ELF-1 (cell line): ENCODE measurements around the gene GYG1.

Source experiments
- DNase-seq: peaks from one replicate; pipeline ENCODE4 v3.0.0-alpha.2; 2016; ENCODE audit warnings: low read depth, low spot score

GYG1 gene

DNA sequence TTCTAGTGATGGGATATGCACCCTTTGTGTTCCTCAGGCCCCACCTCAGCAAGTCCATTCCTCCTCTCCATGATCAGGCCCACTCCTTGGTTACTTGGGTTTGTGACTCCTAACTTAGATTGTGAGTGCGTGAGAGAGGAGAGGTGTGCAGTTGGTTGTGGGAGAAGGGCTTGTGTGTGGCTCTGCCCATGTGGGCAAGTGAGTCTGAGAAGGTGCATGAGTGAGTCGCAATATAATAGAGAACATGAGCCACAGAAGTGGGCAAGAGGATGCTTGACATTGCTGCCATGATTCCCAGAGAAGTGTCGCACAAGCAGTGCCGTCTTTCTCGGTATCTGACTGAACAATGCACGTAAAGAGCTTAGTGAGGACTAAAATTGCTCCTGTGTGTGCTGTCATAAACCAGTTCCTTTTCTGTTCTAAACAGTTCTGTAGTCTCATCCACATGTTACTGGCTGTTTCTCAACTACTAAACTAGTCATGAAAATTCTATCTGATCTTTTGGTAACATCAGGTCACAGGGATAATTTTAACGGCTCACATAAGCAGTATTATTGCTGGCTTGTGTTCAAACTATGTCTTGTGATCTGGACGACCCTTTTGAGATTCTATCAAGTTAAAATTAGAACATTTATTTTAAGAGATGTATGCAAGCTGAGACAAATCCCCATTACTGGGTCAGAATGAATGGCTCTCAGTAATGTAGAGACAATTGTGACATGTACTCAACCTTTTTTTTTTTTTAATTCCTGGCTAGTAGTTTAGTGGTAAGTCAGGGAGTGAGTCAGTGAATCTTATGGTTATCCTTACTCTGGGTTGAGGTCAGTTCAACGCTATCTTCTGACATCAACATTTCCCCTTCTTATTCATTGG is 25.6 kb downstream of the GYG1 start:
- DNase-seq = no peak

DNA sequence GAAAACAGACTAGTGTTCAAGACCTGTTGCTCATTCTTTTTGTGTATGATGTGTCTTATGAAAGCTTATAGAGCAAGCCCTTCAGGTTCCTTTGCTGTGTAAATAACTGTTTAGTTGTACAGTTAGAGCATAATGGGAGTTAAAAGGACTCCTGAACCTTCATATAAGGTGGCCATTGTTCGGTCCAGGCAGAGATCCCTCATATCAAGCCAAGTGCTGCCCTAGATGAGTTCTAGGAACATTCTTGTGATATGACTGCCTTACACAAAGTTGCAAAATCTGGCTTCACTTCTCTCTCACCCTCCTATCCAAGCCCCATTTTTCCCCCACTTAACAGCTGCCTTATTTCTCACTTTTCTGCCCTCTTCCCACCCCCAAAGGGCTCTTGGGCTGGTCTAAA is 26.9 kb downstream of the GYG1 start:
- DNase-seq = no peak

DNA sequence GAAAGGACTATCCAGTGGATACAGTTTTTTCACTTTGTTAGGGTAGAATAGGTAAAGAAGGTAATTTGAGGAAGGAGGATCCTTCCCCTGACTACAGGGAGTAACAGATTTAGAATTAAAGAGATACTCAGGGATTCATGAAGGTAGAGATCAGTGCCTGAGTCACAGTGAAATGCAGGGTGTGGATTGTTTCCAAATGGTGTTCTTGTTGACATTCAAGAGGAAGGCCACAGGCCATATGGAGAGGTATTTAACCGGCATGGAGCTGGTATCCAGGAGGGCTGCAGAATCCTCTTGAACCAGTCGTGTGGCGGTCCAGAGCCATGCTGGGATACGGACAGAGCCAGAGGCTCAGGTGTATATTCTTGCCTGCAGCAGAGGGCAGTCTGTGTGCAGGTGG is 28.2 kb downstream of the GYG1 start:
- DNase-seq = peak; percentile 10

DNA sequence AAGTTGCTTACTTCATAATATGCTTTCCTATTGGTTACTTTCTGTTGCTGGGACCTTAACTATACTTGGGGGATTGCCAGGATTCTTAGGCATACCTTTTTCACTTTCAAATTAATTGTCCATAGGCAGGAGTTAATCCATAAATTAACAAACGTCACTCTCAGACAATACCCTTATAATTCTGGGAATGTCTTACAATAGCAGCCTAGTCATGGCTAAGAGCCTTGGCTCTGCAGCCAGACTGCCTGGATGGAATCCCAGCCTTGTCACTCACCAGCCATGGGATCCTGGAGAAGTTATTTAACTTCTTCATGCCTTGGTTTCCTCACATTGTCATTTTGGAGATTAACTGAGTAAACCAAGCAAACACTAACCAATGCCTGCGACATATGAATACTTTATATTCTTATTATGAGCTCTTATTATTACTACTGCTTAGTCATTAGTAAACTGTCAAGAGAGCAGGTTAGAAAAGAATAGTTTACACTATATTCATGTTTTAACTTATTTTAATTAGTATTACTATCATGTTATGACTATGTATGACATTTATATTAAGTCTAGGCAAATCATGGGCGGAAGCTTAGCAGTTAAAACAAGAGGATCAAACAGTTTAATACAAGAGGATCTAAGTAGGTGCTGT is 29.0 kb downstream of the GYG1 start:
- DNase-seq = no peak

DNA sequence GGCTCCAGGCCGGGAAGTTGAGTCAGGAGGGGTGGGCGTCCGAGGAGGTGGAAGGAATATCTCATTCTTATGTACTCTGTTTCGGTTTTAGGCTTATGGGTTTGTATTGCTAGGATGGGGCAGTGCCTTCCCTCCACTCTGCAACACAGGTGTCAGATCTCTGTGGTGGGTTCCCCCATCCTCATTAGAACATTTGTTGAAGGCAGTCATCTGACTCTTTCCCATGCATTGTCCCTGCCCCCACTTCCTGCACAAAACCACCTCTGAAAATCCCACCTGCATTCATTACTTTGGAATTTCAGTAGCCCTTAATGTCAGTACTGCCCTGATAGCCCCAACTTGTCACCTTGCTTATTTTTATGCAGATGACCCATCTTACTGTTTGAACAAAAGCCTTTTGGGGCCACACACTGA is 29.5 kb downstream of the GYG1 start:
- DNase-seq = no peak

DNA sequence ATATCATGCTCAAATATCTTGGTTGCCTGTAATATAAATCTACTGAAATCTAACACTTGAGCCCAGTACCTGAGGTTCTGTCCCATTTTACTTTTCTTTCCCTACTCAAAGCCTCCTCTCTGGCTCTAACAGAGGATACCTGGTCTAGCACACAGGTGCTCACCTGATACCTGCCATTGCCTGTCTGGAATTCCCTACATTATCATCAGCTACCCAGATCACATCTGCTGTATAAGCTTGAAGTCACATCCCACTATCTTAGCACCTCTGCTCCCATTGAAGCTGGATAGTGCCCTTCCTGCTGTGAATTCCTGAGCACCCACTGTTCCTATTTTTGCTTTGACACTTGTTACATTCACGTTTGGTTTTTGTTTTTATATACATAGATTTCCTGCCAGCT is 30.5 kb downstream of the GYG1 start:
- DNase-seq = no peak

DNA sequence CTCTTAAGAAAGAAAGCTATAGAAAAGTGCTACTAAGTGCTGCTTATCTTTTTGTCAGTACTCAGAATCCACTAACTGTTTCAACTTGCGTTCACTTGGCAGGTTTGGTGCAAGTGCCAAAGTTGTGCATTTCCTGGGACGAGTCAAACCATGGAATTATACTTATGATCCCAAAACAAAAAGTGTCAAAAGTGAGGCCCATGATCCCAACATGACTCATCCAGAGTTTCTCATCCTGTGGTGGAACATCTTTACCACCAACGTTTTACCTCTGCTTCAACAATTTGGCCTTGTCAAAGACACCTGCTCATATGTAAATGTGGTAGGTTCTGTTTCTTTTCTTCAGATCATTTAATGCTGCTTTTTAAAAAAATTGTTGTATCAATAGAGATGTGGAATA is 32.6 kb downstream of the GYG1 start:
- DNase-seq = no peak

DNA sequence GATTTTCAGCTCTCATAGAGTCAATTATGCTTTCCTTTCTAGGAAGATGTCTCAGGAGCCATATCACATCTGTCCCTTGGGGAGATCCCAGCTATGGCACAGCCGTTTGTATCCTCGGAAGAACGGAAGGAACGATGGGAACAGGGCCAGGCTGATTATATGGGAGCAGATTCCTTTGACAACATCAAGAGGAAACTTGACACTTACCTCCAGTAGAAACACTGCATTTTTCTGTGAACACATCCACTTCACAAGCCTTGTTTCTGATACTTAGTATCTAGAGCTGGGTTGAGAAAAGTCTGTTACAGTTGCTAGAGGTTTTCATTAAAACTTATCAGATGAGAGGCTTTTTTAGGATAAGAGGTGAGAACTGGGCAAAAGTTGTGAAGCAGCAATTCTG is 35.4 kb downstream of the GYG1 start:
- no peak for DNase-seq

DNA sequence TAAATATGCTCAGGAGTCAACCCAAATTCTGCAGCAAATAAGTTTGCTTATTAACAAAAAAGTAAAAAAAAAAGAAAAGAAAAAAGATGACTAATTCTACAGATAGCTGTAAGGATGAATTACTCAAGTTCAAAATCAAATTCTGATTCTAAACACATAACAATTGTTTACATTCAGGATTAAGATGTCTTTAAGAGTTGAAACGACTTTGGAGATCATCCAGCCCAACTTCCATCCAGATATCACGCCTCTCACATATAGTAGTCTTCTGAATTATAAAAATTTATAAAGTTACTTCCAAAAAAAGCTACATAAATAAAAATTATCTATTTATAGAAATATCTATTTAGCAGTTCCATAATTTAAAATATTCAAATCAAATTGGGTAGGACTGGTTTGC is 39.8 kb downstream of the GYG1 start:
- DNase-seq = no peak

DNA sequence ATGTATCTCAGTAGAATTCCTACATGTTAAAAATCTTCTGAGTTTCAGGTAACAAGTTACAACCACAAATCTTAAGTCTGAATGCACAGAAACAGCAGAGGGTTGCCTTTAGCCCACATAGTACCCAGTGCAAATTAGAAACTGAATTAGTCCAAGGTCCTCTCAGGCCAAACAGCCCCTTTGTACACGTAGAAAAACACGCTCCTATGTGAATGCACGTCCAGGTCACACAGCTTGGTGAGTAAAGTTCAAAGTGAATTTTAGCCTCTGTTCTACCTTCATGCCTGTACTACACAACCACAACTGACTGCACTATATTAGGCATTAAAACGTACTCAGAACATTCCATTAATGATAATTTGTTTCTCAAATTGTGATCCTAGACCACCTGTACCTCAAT is 46.3 kb downstream of the GYG1 start:
- no peak for DNase-seq

DNA sequence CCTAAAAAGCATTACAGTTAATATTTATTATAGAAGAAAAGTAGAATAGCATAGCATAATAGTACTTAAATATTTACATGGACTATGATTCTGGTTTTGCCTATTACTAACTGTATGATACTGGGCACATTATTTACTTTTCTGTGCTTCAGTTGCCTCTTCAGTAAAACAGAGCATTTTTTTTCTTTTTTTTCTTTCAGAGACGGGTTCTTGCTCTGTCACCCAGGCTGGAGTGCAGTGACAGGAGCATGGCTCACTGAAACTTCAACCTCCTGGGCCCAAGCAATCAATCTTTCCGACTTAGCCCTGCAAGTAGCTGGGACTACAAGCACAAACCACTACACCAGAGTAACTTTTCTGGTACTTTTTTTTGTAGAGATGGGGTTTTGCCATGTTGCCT is 47.0 kb downstream of the GYG1 start:
- DNase-seq = no peak

DNA sequence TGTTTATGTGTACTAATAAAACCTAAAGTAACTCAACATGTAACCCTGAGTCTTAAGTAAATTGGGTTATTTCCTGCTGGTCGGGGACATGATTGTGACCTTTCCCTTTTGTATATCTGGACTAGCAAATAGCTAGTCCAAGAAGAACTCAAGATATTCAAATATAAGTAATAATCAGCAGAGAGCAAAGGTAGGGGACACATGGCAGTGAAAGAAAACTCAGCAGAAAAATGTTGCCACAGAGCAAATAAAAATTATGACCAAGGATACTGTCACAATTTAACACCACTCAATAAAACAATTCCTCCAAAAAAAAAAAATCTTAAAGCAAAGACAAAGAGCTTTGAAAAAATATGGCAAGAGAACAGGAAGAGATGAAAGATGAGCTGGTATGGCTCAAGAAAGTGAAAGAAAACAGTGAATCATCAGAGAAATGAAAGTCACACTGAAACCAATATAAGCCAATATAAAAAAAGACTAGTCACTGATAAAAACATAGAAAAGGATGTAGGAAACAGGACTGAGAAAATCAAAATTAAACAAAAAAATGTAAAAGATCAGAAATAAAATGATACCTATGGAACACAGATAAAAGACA is 51.5 kb downstream of the GYG1 start:
- no peak for DNase-seq

DNA sequence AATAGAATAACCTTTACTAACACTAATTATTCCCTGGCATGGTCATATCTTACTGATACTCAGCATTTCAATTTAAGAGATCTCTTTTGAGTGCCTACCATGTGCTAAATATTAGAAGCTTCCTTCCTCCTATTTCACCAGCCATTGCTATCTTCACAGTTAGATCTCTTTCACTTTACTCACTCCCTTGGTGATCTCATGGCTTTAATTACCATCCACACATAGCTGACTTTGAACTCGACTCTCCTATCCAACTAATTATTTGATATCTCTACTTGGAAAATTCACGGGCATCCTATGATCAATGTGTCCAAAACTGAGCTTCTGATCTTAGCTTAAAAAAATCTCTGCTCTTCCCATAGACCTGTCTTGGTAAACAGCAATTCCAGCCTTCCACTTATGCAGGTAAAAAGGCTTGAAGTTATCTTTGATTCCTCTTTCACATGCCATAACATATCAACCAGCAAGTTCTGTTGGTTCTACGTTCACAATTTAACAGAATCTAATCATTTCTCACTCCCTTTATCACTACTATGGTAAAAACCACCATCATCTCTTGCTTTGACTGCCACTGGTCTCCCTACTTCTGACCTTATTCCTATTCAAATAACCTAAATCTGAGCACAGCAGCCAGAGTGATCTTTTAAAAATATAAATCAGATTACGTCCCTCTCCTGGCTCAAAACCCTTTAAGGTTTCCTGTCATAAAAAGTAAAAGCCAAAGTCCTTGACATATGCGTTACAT is 53.2 kb downstream of the GYG1 start:
- no peak for DNase-seq

DNA sequence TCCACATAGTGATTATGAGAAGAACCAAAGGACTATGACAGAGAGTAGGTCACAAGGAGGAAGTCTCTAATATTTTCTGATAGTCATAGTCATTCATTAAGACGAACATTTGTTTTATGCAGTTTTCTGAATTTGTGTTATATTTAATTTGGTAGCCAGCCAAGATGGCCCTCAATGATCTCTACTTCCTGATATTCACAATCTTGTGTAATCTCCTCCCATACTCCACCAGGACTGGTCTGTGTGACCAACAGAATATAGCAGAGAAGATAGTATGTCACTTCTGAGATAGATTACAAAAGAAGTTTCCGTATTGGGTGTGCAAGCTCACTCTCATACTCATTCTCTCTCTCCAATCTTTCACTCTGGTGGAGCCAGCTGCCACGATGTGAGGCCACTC is 64.2 kb downstream of the GYG1 start:
- DNase-seq = no peak

DNA sequence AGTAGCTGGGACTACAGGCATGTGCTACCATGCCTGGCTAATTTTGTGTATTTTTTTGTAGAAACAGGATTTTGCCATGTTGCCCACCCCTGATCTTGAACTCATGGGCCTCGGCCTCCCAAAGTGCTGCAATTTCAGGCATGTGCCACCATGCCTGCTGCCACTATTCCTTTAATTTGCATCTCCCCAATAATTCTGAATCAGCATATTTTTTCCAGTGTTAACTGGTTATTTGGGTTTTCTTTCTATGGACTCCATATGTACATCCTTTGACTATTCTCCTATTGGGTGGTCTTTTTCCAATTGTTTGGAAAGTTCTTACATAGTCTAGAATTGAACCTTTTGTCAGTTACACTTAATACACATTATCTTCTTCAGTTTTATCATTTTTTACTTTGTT is 66.9 kb downstream of the GYG1 start:
- DNase-seq = no peak

DNA sequence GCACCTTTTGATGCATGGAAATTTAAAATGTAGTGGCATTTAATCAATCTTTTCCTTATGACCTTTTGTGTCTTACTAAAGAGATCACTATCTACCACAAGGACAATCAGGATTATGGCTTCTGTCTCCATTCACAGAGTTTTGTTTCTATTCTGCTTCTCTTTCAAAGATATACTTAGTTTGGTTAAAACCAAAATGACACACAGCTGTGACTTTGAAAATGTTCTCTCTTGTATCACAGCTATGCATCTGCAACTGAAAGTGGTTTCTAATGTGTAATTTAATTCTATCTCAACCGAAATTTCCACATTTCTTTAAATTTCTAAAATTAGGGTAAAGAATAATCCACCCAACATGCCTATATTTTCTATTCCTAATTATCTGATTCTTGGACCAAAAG is 67.3 kb downstream of the GYG1 start:
- DNase-seq = no peak

DNA sequence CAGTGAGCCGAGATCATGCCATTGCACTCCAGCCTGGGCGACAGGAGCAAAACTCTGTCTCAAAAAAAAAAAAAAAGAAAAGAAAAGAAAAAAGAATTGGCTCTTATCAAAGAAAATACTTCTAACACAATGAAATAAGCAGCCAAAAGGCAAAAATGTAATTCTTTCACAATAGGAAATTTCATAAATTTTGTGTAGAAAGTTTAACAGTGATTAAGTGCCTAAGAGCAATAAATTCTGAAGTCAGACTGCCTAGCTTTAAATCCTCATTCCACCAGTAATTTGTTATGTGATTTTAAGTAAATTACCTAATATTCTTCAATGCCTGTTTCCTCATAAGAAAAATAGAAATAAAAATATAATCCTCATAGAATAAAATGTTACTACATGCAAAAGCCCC is 70.4 kb downstream of the GYG1 start:
- no peak for DNase-seq

DNA sequence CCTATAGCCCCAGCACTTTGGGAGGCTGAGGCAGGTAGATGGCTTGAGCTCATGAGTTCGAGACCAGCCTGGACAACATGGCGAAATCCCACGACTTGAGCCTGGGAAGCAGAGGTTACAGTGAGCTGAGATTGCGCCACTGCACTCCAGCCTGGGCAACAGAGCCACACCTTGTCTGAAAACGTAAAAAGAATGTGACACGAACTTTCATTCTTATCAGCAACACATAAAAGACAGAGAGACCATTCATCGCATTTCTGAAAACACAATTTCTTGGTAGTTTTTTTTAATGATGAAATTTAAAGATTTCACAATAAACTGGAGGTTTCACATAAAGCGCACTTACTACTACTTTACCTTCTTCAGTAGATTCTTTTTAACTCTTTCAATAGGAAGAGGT is 76.5 kb downstream of the GYG1 start:
- no peak for DNase-seq
